Islet of Langerhans (tissue), 1 donor: ENCODE data around the gene C1orf116.

Experiments
- FAIRE-seq: peaks from one replicate; lab custom pipeline; 2011; peaks lifted over from hg19 to GRCh38; lab: Jason Lieb, UNC

C1orf116 gene

GRCh38 chr1:207019661-207020060 is 12.9 kb downstream of the C1orf116 start:
- FAIRE-seq: no peak

- no peak for FAIRE-seq
These were observed 13.4 kb downstream of the C1orf116 start for GRCh38 chr1:207019161-207019560.

GRCh38 chr1:207018707-207019106 is 13.8 kb downstream of the C1orf116 start:
- no peak for FAIRE-seq

GRCh38 chr1:207017615-207018559 is 14.7 kb downstream of the C1orf116 start:
- FAIRE-seq: no peak

- FAIRE-seq: no peak
These were observed 16.8 kb downstream of the C1orf116 start for GRCh38 chr1:207015791-207016190.

- FAIRE-seq: no peak
These were observed 17.8 kb downstream of the C1orf116 start for GRCh38 chr1:207014728-207015127.

GRCh38 chr1:207013321-207014085 is 19.1 kb downstream of the C1orf116 start:
- FAIRE-seq: no peak

GRCh38 chr1:207010726-207011125 is 21.8 kb downstream of the C1orf116 start:
- no peak for FAIRE-seq

GRCh38 chr1:207009945-207010344 is 22.6 kb downstream of the C1orf116 start:
- FAIRE-seq: no peak

GRCh38 chr1:207009182-207009850 is 23.2 kb downstream of the C1orf116 start:
- FAIRE-seq: no peak

- FAIRE-seq: no peak
These were observed 25.1 kb downstream of the C1orf116 start for GRCh38 chr1:207007352-207008033.

- FAIRE-seq: no peak
These were observed 25.6 kb downstream of the C1orf116 start for GRCh38 chr1:207006914-207007313.

- FAIRE-seq: no peak
These were observed 26.5 kb downstream of the C1orf116 start for GRCh38 chr1:207006083-207006482.

GRCh38 chr1:207004931-207005830 is 27.4 kb downstream of the C1orf116 start:
- FAIRE-seq: no peak

- no peak for FAIRE-seq
These were observed 29.3 kb downstream of the C1orf116 start for GRCh38 chr1:207003210-207003609.

- FAIRE-seq: no peak
These were observed 29.8 kb downstream of the C1orf116 start for GRCh38 chr1:207002724-207003146.

- FAIRE-seq: no peak
These were observed 30.9 kb downstream of the C1orf116 start for GRCh38 chr1:207001492-207002245.

- no peak for FAIRE-seq
These were observed 31.8 kb downstream of the C1orf116 start for GRCh38 chr1:207000651-207001291.

- FAIRE-seq: no peak
These were observed 33.7 kb downstream of the C1orf116 start for GRCh38 chr1:206998816-206999215.

- FAIRE-seq: peak; percentile 93
These were observed 39.8 kb downstream of the C1orf116 start for GRCh38 chr1:206992790-206993189.
